Parathyroid adenoma (tissue), 2 donors: ENCODE data around the gene TSPAN14.

ENCODE experiments used
- H2AFZ ChIP-seq: fragments of 300-600 bp; sonication (generic); one replicate; pipeline ENCODE4 v1.7.0; 2017; ENCODE audit warnings: antibody characterized with exemption, mild to moderate bottlenecking
- H3K27ac ChIP-seq: fragments of 300-600 bp; sonication (generic); one replicate; pipeline ENCODE4 v1.7.0; 2017
- H3K27me3 ChIP-seq: fragments of 300-600 bp; sonication (generic); one replicate; pipeline ENCODE4 v1.7.0; 2017; ENCODE audit warnings: low read length; ENCODE audit not compliant: control insufficient read depth, insufficient read depth
- H3K36me3 ChIP-seq: fragments of 300-600 bp; sonication (generic); one replicate; pipeline ENCODE4 v1.7.0; 2017; ENCODE audit warnings: low read length; ENCODE audit not compliant: control insufficient read depth, insufficient read depth
- H3K4me1 ChIP-seq: fragments of 300-600 bp; sonication (generic); one replicate; pipeline ENCODE4 v1.7.0; 2017; ENCODE audit warnings: control low read depth
- H3K4me2 ChIP-seq: fragments of 300-600 bp; sonication (generic); one replicate; pipeline ENCODE4 v1.7.0; 2017; ENCODE audit warnings: low read length
- H3K4me3 ChIP-seq: fragments of 300-600 bp; sonication (generic); one replicate; pipeline ENCODE4 v1.7.0; 2017; ENCODE audit warnings: low read depth, low read length
- H3K79me2 ChIP-seq: fragments of 300-600 bp; sonication (generic); one replicate; pipeline ENCODE4 v1.7.0; 2017; ENCODE audit warnings: control low read depth
- H3K9ac ChIP-seq: fragments of 300-600 bp; sonication (generic); one replicate; pipeline ENCODE4 v1.7.0; 2017; ENCODE audit warnings: mild to moderate bottlenecking
- H3K9me3 ChIP-seq: fragments of 300-600 bp; sonication (generic); one replicate; pipeline ENCODE4 v1.7.0; 2017; ENCODE audit warnings: low read length; ENCODE audit not compliant: control insufficient read depth
- TF ChIP-seq, protein P1 (sequence below): fragments of 300-600 bp; sonication (generic); IDR thresholded peaks from one replicate; pipeline ENCODE4 v1.7.0; 2017; ENCODE audit warnings: antibody characterized with exemption, mild to moderate bottlenecking
- donor health status: primary hyperparathyroidism.

TSPAN14 gene

GRCh38 chr10:80468806-80469421 lies 14.8 kb downstream of the TSPAN14 start:
- Histone ChIP-seq H3K4me1 (peaks cover 58% of the 10 kb centered on the region), H3K4me3 (no peak overlapping the region), H3K9me3 (no peaks in the 10 kb centered on the region), H2AFZ (no peak overlapping the region), H3K4me2 (no peak overlapping the region), H3K27me3 (no peaks in the 10 kb centered on the region), H3K79me2 (peaks cover 61% of the 10 kb centered on the region), H3K36me3 (no peaks in the 10 kb centered on the region), H3K9ac (no peak overlapping the region), H3K27ac (no peak overlapping the region)
- TF ChIP-seq, protein P1, sequence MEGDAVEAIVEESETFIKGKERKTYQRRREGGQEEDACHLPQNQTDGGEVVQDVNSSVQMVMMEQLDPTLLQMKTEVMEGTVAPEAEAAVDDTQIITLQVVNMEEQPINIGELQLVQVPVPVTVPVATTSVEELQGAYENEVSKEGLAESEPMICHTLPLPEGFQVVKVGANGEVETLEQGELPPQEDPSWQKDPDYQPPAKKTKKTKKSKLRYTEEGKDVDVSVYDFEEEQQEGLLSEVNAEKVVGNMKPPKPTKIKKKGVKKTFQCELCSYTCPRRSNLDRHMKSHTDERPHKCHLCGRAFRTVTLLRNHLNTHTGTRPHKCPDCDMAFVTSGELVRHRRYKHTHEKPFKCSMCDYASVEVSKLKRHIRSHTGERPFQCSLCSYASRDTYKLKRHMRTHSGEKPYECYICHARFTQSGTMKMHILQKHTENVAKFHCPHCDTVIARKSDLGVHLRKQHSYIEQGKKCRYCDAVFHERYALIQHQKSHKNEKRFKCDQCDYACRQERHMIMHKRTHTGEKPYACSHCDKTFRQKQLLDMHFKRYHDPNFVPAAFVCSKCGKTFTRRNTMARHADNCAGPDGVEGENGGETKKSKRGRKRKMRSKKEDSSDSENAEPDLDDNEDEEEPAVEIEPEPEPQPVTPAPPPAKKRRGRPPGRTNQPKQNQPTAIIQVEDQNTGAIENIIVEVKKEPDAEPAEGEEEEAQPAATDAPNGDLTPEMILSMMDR = no peak

GRCh38 chr10:80470266-80470665 lies 16.2 kb downstream of the TSPAN14 start:
- peaks cover 63% of the 10 kb centered on the region for H3K79me2 ChIP-seq
- H3K4me1 ChIP-seq = peaks cover 57% of the 10 kb centered on the region
- H3K4me2 ChIP-seq = no peak overlapping the region
- no peaks in the 10 kb centered on the region for H3K27me3 ChIP-seq
- no peak overlapping the region for H3K9ac ChIP-seq
- TF ChIP-seq, protein P1 = no peak
- no peaks in the 10 kb centered on the region for H3K36me3 ChIP-seq
- H3K4me3 ChIP-seq = no peak overlapping the region
- no peak overlapping the region for H2AFZ ChIP-seq
- H3K27ac ChIP-seq = no peak overlapping the region
- H3K9me3 ChIP-seq = no peaks in the 10 kb centered on the region

DNA sequence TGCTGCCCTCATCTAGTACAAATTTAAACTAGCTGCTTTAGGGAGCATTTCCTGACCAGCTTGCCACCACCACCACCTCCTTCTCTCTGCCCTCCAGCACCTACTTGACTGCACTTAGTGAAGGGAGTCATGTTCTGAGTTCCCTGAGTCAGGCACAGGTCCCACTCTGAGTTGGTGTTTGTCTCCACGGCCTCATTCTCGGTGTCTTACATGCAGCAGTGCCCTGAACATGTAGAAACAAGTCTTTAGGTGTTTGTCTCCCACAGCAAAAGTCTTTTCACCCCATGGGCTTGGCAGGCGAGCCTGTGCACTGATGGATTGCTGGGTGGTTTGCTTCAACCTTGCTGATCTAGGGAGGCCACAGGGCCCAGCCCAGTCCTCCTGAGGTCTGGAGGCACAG lies 16.9 kb downstream of the TSPAN14 start:
- TF ChIP-seq, protein P1 = no peak
- no peak overlapping the region for H3K27ac ChIP-seq
- H3K9me3 ChIP-seq = no peaks in the 10 kb centered on the region
- no peak overlapping the region for H3K4me3 ChIP-seq
- H3K4me1 ChIP-seq = peaks cover 51% of the 10 kb centered on the region
- H3K36me3 ChIP-seq = no peaks in the 10 kb centered on the region
- H3K4me2 ChIP-seq = no peak overlapping the region
- H3K9ac ChIP-seq = no peak overlapping the region
- no peak overlapping the region for H2AFZ ChIP-seq
- H3K27me3 ChIP-seq = no peaks in the 10 kb centered on the region
- H3K79me2 ChIP-seq = peaks cover 63% of the 10 kb centered on the region

GRCh38 chr10:80471715-80472233 lies 17.7 kb downstream of the TSPAN14 start:
- no peaks in the 10 kb centered on the region for H3K27me3 ChIP-seq
- no peaks in the 10 kb centered on the region for H3K9me3 ChIP-seq
- H3K4me1 ChIP-seq = peaks cover 43% of the 10 kb centered on the region
- H3K79me2 ChIP-seq = peaks cover 60% of the 10 kb centered on the region
- peak overlapping the region; percentile 62 for H3K27ac ChIP-seq
- no peak overlapping the region for H3K9ac ChIP-seq
- TF ChIP-seq, protein P1 = no peak
- no peak overlapping the region for H2AFZ ChIP-seq
- H3K4me2 ChIP-seq = no peak overlapping the region
- H3K36me3 ChIP-seq = no peaks in the 10 kb centered on the region
- no peak overlapping the region for H3K4me3 ChIP-seq
